GM12873 (cell line): Measurements from ENCODE around the gene SDF2L1.

Experiments used
- CTCF ChIP-seq: IDR thresholded peaks from 2 replicates; pipeline ENCODE4 v1.5.1; 2012; ENCODE audit warnings: low read depth, mild to moderate bottlenecking, moderate library complexity, low read length, control low read depth; ENCODE audit not compliant: insufficient read depth; ENCODE audit errors: missing control alignments

The SDF2L1 gene

GRCh38 chr22:21688341-21688705, 46.2 kb downstream of the SDF2L1 start:
- TF ChIP-seq CTCF = no peak

GRCh38 chr22:21688706-21689381, 46.7 kb downstream of the SDF2L1 start:
- TF ChIP-seq CTCF = no peak

- no peak for TF ChIP-seq CTCF
Measured at GRCh38 chr22:21690401-21690801, 48.3 kb downstream of the SDF2L1 start.

GRCh38 chr22:21691816-21692215, 49.7 kb downstream of the SDF2L1 start:
- TF ChIP-seq CTCF = no peak

- no peak for TF ChIP-seq CTCF
Measured at GRCh38 chr22:21693333-21693998, 51.4 kb downstream of the SDF2L1 start.
